Vagina (tissue), 2 donors: ENCODE results near the gene CYP4F11.

Source experiments
- POLR2AphosphoS5 ChIP-seq, 2 donors: sonication (generic); formaldehyde crosslinking; IDR thresholded peaks; one replicate each; pipeline ENCODE4 v1.9.0; 2017; ENCODE audit warnings: antibody characterized with exemption in 2 of 2, mild to moderate bottlenecking in 2 of 2, low read depth in 1 of 2; ENCODE audit not compliant: insufficient read depth in 1 of 2
- TF ChIP-seq, protein P1 (sequence below), 3 experiments: fragments of 450-650 bp in 2 of 3; fragments of 200-600 bp in 1 of 3; sonication (generic) in 1 of 3; IDR thresholded peaks; one replicate each; pipeline ENCODE4 v1.5.1; 2017 to 2019; ENCODE audit warnings: antibody characterized with exemption in 3 of 3, mild to moderate bottlenecking in 2 of 3, moderate library complexity in 2 of 3

DNA sequence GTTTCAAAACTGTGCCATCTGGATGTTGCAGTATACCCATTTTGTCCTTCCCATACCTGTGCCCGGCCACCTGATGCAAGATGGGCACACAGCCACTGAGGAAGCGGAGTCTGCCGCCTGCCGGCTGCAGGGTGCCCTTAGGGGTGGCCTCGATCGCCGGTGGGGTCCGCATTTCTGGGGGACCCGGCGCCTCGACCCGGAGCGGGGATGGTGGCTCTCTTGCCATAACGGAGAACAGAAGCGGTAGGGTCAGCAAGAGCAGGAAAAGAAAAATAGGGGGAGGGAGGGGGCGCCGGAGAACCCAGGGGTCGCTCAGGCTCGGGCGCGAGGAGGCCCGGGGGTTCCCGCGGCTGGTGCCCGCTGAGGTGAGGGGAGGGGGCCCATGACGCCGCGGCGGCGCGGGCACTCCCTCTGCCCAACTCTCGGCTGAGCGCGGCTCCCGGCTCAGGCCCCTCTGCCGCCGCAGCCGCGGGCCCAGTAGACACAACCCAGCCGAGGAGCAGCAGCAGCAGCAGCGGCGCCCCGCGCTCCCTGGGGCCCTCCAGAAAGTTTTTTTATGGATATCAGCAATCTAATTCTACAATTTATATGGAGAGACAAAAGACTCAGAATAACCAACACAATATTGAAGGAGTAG lies 22.6 kb downstream of the CYP4F11 start:
- no peak for TF ChIP-seq POLR2AphosphoS5 (IDR thresholded peaks at IDR 0.05; ENCODE audit: insufficient read depth in 1 of 2, low read depth in 1 of 2)
- TF ChIP-seq, protein P1, sequence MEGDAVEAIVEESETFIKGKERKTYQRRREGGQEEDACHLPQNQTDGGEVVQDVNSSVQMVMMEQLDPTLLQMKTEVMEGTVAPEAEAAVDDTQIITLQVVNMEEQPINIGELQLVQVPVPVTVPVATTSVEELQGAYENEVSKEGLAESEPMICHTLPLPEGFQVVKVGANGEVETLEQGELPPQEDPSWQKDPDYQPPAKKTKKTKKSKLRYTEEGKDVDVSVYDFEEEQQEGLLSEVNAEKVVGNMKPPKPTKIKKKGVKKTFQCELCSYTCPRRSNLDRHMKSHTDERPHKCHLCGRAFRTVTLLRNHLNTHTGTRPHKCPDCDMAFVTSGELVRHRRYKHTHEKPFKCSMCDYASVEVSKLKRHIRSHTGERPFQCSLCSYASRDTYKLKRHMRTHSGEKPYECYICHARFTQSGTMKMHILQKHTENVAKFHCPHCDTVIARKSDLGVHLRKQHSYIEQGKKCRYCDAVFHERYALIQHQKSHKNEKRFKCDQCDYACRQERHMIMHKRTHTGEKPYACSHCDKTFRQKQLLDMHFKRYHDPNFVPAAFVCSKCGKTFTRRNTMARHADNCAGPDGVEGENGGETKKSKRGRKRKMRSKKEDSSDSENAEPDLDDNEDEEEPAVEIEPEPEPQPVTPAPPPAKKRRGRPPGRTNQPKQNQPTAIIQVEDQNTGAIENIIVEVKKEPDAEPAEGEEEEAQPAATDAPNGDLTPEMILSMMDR (IDR thresholded peaks at IDR 0.05), result no peak
